HL-60/S4 treated with retinoic acid at 250 ng/mL for 4 days and 3 days (cell line): ENCODE data around the gene ZNF429.
"Not testable (repeated sequence)": the region's sequence is repeated elsewhere in the genome, so short reads cannot be mapped to it uniquely, and the experiment has no call there.

Experiments used
- in situ Hi-C: fragments of 300-500 bp; cut with MboI; formaldehyde crosslinking; loops from 2 replicates; pipeline ENCODE4 v1.7.0; 2022; ENCODE audit warnings: low sequenced_read_pairs

Gene ZNF429

GRCh38 chr19:21512609-21513008, 7.2 kb downstream of the ZNF429 start:
- in situ Hi-C loops = not testable (repeated sequence)

- in situ Hi-C loops = no loop called here
These were observed 8.2 kb downstream of the ZNF429 start for GRCh38 chr19:21513651-21514050.

- in situ Hi-C loops = no loop called here
These were observed 14.1 kb downstream of the ZNF429 start for GRCh38 chr19:21519488-21519887.

- in situ Hi-C loops = no loop called here
These were observed 27.5 kb downstream of the ZNF429 start for GRCh38 chr19:21532904-21533303.

GRCh38 chr19:21536741-21537290, 31.4 kb downstream of the ZNF429 start:
- in situ Hi-C loops = not testable (repeated sequence)

GRCh38 chr19:21559444-21559843, 54.0 kb downstream of the ZNF429 start:
- in situ Hi-C loops = no loop called here

GRCh38 chr19:21564406-21564805, 59.0 kb downstream of the ZNF429 start:
- in situ Hi-C loops = no loop called here

GRCh38 chr19:21566073-21566472, 60.7 kb downstream of the ZNF429 start:
- in situ Hi-C loops = no loop called here

- in situ Hi-C loops = not testable (repeated sequence)
These were observed 62.4 kb downstream of the ZNF429 start for GRCh38 chr19:21567806-21568205.

- in situ Hi-C loops = no loop called here
These were observed 63.6 kb downstream of the ZNF429 start for GRCh38 chr19:21568816-21569493.

GRCh38 chr19:21569494-21569865, 64.1 kb downstream of the ZNF429 start:
- in situ Hi-C loops = no loop called here

GRCh38 chr19:21571316-21571715, 65.9 kb downstream of the ZNF429 start:
- in situ Hi-C loops = no loop called here

GRCh38 chr19:21574607-21575006, 69.2 kb downstream of the ZNF429 start:
- in situ Hi-C loops = no loop called here

GRCh38 chr19:21576481-21576880, 71.1 kb downstream of the ZNF429 start:
- in situ Hi-C loops = no loop called here

- in situ Hi-C loops = no loop called here
These were observed 74.7 kb downstream of the ZNF429 start for GRCh38 chr19:21580101-21580500.

GRCh38 chr19:21580818-21581217, 75.4 kb downstream of the ZNF429 start:
- in situ Hi-C loops = no loop called here

GRCh38 chr19:21581646-21582240, 76.3 kb downstream of the ZNF429 start:
- in situ Hi-C loops = no loop called here

GRCh38 chr19:21584537-21584936, 79.1 kb downstream of the ZNF429 start:
- in situ Hi-C loops = no loop called here

- in situ Hi-C loops = no loop called here
These were observed 80.0 kb downstream of the ZNF429 start for GRCh38 chr19:21585281-21585890.

- in situ Hi-C loops = no loop called here
These were observed 81.1 kb downstream of the ZNF429 start for GRCh38 chr19:21586311-21587116.

- in situ Hi-C loops = no loop called here
These were observed 81.7 kb downstream of the ZNF429 start for GRCh38 chr19:21587117-21587461.
